HG03520 (cell line): ENCODE data around the gene CPVL.

Experiments used
- ATAC-seq: cut with Tn5 transposase; IDR thresholded peaks from one replicate; pipeline ENCODE4 v1.9.1; 2021; ENCODE audit warnings: mild to moderate bottlenecking, moderate library complexity; ENCODE audit not compliant: unreplicated experiment

Gene CPVL

GRCh38 chr7:29053105-29053872 lies 93.0 kb downstream of the CPVL start:
- ATAC-seq = no peak

GRCh38 chr7:29046978-29047377 lies 99.4 kb downstream of the CPVL start:
- ATAC-seq = no peak

GRCh38 chr7:29045258-29046086 lies 100.9 kb downstream of the CPVL start:
- no peak for ATAC-seq

- ATAC-seq = no peak
Observed at GRCh38 chr7:29044554-29044953, 101.8 kb downstream of the CPVL start.

- no peak for ATAC-seq
Observed at GRCh38 chr7:29043576-29043975, 102.8 kb downstream of the CPVL start.

GRCh38 chr7:29042824-29043231 lies 103.5 kb downstream of the CPVL start:
- ATAC-seq = no peak

- ATAC-seq = no peak
Observed at GRCh38 chr7:29041991-29042390, 104.3 kb downstream of the CPVL start.

- ATAC-seq = no peak
Observed at GRCh38 chr7:29040579-29040925, 105.8 kb downstream of the CPVL start.

GRCh38 chr7:29039821-29040578 lies 106.3 kb downstream of the CPVL start:
- no peak for ATAC-seq

- no peak for ATAC-seq
Observed at GRCh38 chr7:29038463-29038862, 107.9 kb downstream of the CPVL start.

GRCh38 chr7:29035044-29035740 lies 111.1 kb downstream of the CPVL start:
- ATAC-seq = no peak

GRCh38 chr7:29033584-29033983 lies 112.8 kb downstream of the CPVL start:
- ATAC-seq = no peak

- ATAC-seq = no peak
Observed at GRCh38 chr7:29032146-29032545, 114.2 kb downstream of the CPVL start.

- no peak for ATAC-seq
Observed at GRCh38 chr7:29030781-29031275, 115.5 kb downstream of the CPVL start.

GRCh38 chr7:29022291-29022988 lies 123.9 kb downstream of the CPVL start:
- ATAC-seq = no peak

GRCh38 chr7:29019896-29020295 lies 126.4 kb downstream of the CPVL start:
- no peak for ATAC-seq

GRCh38 chr7:29019387-29019786 lies 127.0 kb downstream of the CPVL start:
- ATAC-seq = no peak

- ATAC-seq = no peak
Observed at GRCh38 chr7:29017713-29018112, 128.6 kb downstream of the CPVL start.

GRCh38 chr7:29014725-29015124 lies 131.6 kb downstream of the CPVL start:
- ATAC-seq = no peak

- ATAC-seq = no peak
Observed at GRCh38 chr7:29013931-29014330, 132.4 kb downstream of the CPVL start.
